HG02623 (cell line): ENCODE data around the gene OOSP1.
"Not testable (repeated sequence)": the region's sequence is repeated elsewhere in the genome, so short reads cannot be mapped to it uniquely, and the experiment has no call there.

ENCODE experiments used
- ATAC-seq: cut with Tn5 transposase; IDR thresholded peaks from one replicate; pipeline ENCODE4 v1.9.1; 2021; ENCODE audit warnings: moderate library complexity; ENCODE audit not compliant: unreplicated experiment

OOSP1 gene

DNA sequence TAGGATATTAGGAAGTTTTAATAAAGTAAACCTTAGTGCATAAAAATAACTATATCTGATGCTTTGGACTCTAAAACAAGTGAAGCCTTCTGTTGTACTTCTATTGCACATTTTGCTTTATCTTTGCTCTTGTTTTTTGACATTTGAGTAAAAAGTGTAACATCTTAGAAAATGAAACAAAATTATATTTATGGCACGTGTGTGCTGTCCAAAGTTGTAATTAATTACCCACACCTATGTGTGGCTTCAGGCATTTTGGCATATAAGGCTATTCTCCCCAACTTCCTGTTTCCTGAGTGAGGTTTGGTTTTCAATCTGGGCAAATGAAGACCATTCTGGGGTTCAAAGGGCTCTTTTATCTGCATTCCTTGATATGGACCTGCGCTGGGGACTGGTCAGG lies at the start of gene OOSP1:
OOSP1 (plus strand) TSS at position 301 of the 400 bp plus-strand sequence; CDS start at position 324, 23 bp downstream.
- no peak for ATAC-seq

DNA sequence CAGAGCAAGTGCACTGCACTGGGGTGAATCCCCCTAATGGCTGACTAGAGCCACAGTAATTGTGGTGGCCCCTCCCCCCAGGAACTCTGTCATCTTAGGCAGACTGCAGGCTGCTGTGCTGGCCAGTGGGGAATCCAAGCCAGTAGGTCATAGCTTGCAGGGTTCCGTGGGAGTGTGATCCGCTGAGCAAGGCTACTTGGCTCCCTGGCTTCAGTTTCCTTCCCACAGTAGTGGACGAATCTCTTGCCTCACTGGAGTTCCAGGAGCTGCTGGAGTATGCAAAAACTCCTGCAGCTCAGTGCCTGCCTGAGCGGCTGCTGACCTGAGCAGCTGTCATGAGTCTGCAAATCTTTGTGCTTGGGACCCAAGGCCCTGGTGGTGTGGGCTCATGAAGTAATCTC lies 46.5 kb upstream of the OOSP1 start:
- ATAC-seq: no peak

GRCh38 chr11:59894616-59895015 lies 43.6 kb upstream of the OOSP1 start:
- no peak for ATAC-seq

- no peak for ATAC-seq
Observed at GRCh38 chr11:59898046-59898445, 40.2 kb upstream of the OOSP1 start.

- ATAC-seq: no peak
Observed at GRCh38 chr11:59898650-59899049, 39.6 kb upstream of the OOSP1 start.

GRCh38 chr11:59899532-59899931 lies 38.7 kb upstream of the OOSP1 start:
- ATAC-seq: no peak

DNA sequence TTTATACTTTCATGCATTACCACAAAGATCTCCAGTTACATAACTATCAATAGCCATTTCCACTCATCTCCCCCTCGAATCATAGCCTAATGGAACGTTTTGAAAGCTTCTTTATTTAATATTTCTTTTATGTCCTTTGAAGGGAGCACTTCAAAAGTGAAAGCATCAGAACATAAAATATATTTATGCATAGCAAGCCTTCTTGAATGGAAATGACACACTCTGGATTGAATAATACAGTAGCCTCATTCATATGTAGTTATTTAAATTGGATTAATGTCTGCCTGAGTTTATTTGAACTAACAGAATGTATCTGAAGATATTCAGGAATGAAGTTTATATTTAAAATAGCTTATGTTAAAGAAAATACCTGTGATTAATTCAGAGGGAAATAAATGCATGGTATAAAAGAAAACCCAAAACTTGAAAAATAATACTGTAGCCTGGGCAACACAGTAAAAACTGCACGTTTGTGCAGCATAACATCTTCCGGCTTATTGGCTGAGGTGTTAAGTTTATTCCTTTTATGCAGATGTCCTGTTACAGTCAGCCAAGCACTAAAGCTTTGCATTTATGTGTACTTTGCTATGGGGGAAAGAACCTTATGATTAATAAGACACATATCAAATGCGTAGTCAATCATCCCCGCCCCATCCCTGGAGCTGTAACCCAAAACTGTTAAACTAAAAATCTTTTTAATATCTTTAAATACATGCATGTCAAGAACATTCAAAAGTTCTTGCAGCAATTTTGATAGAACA lies 37.7 kb upstream of the OOSP1 start:
- no peak for ATAC-seq

DNA sequence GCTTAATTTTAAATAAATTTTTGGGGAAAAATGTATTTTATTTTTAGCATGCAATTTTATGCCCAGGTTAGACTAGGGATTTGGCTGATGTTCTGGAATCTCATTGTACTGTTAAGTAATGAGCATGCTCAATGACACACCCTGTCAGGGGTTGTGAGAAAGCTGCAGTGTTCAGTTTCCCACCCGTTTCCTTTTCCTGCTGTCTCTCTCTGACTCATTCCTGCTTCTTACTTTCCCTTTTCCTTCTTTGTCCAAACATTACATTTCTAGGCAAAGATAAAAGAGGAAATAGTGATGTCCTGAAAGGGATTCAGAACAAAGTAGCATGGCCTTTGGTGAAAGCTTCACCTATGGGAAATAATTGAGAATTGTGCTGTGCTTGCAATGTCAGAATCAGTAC lies 36.9 kb upstream of the OOSP1 start:
- ATAC-seq: no peak

- ATAC-seq: not testable (repeated sequence)
Observed at GRCh38 chr11:59903569-59903968, 34.7 kb upstream of the OOSP1 start.

DNA sequence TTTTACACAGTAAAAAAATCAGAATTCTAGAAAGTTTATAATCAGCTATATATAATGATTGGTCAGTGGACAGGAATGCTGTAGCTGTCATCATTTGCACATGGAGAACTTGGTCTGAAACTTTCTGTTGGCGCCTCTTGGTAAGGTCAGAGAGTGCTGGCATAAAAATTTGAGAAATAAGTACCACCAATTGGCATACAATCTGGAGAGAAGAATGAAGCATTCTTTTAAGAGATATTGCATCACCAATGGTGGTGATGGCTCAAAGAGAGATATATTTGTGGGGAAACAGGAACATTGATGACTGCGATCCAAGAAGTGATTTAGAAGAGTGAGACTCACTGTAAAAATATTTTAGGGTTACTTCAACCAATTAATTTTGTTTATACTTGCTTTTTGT lies 19.8 kb upstream of the OOSP1 start:
- ATAC-seq: no peak

DNA sequence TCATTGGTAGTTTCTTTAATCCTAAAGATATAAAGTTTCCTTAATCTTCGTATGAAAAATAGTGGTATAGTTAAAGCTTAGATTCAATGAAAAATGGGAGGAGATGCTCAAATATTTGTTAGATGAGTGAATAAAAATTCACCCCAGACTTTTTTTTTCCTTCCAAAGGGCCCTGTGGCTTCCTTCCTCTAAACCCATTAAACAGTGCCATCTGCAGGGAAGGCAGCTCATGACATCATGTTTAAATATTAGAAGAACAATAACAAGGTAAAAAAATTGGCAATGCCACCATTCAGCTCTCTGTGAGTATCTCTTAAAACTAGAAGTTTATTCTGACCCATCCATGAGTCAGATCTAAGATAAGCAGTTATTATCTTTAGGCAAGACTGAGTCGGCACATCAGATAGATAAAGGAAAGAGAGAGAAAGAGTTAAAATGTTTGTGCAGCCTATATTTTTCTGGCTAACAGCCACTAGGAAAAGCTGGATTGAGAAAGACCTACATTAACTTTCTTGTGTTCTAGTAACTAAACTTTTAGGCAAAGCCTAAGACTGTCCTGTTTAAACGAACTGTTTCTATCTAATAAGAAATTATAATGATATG lies 19.1 kb upstream of the OOSP1 start:
- ATAC-seq: no peak

DNA sequence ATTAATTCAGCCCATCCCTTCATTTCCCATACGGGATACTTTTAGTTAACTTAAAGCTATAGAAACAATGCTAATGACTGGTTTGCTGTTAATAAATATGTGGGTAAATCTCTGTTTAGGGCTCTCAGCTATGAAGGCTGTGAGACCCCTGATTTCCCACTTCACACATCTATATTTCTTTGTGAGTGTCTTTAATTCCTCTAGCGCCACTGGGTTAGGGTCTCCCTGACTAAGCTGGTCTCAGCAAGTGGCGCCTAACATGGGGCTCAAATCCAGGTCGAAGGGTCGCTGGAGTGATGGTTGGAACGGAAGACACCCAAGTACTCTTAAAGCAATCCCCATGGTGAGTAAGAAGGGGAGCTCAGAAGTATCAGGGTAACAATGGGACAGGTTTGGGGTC lies 14.4 kb upstream of the OOSP1 start:
- ATAC-seq: no peak

DNA sequence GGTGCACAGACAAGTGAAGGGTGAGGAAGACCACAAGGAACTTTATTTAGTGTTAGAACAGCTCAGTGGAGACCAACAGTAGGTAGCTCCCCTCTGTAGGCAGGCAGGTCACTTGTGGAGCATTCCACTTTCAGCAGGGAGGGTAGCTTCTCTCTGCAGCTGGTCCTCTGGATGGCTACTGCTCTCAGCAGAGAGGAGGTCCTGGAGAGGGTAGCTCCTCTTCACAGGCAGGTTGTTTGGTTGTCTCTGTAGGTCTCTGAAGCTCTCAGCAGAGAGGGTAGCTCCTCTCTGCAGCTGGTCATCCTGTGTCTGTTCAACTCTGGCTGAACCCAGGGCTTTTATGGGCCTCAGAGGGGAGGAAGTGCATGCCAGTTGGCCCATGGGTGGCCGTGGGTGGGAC lies 6.5 kb upstream of the OOSP1 start:
- no peak for ATAC-seq

DNA sequence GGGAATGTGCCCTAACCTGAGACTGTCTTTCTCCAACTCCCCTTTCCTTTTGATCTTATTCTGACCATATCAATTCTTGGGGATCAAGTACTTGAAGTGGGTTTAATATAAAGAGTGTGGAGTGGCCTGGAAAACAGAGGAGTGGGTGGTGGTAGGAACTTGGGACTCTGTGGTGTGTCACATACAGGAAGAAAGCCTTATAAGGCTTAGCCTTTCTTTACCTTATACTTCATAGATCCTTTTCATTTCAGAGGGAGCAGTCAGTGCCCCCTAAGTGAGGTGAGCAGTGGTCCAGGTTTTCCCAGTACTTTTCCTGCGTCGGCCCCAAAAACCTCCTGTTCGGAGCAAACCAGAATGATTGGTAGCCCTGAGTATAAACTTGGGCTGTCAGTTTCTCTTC lies 486 bp downstream of the OOSP1 start:
- no peak for ATAC-seq

DNA sequence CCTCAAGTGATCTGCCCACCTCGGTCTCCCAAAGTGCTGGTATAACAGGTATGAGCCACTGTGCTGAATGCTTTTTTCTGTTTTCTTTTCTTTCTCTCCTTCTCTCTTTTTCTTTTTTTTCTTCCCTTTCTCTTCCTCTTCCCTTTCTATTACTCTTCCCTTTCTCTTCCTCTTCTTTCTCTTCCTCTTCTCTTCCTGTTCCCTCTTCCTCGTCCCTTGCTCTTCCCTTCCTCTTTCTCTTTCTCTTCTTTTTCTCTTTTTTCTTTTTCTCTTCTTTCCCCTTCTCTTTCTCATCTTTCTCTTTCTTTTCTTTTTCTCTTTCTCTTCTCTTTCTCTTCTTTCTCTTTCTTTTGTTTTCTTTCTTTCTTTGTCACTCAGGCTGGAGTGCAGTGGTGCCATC lies 1.2 kb downstream of the OOSP1 start:
- no peak for ATAC-seq

DNA sequence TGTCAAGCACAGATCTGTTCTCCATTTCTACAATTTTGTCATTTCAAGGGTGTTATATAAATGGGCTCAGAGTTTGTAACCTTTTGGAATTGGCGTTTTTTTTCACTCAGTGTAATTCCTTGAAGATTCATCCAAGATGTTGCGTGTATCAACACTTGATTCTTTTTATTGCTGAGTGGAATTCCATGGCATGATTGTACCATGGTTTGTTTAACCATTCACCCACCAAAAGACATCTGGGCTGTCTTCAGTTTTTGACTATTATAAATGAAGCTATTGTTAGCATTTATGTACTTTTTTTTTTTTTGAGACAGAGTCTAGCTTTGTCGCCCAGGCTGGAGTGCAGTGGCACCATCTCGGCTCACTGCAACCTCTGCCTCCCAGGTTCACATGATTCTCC lies 2.9 kb downstream of the OOSP1 start:
- no peak for ATAC-seq

- no peak for ATAC-seq
Observed at GRCh38 chr11:59943997-59944714, 5.9 kb downstream of the OOSP1 start.

DNA sequence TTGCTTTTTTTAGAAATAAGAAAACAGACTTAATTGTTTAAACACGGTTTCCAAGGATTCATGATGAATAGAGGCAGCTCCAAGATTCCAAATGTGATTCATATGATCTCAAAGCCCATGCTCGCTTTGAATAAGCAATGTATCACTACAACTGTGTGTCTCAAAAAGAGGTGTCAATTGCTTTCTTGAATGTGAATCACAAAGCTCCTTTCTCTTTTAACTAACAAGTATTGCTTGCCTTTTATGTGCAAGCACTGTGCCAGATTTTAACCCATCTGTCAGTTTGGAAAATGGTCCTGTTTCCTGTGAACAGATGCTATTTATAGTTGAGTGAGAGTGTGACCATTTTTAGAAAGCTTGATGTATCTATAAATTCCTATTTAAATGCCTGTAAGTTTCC lies 6.5 kb downstream of the OOSP1 start:
- no peak for ATAC-seq

- ATAC-seq: no peak
Observed at GRCh38 chr11:59953463-59954218, 15.4 kb downstream of the OOSP1 start.

DNA sequence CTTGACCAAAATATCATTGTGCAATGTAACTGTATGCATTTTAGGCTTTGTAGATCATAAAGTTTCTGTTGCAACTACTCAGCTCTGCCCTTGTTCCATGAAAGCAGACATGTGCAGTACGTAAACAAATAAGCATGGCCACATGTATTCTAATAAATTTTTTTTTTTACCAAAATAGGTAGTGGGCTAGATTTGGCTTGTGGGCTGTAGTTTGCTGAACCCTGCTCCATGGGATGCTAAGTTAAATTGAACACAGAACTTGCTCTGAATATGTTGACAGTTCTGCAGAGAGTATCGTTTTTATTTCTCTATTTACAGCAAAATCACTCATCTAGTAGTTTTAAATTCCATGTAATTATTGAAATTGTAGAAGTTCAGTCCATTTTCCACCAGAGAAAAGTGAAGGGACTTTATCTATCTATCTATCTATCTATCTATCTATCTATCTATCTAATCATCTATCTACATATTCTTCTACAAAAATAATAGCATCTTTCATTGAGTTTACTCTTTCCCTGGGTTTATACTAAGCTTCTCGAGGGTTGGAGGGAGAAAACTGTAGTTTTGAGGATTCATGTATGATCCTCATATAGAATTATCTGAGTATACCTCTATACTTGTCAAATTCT lies 16.1 kb downstream of the OOSP1 start:
- no peak for ATAC-seq

DNA sequence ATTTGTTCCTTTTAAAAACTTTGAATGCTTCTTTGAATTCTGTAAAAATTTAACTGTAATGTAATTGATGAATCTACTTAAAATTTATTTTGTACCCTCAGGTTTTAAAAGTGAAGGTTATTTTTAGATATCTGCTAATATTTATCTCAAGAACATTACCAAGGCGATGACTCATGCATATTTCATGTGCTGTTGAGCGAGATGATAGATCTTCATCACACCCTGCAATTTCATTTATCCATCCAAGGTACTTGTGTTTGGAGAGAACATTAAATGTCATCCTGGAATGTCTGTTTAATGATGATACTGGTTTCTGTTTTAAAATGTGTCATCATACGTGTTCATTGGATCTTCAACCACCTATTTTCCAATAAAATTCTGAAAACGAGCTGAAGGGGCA lies 18.9 kb downstream of the OOSP1 start:
- ATAC-seq: no peak
